Gastroesophageal sphincter (tissue), 3 donors: ENCODE data around the gene GALR3.

ENCODE experiments used
- EP300 ChIP-seq: sonication (generic); formaldehyde crosslinking; IDR thresholded peaks from one replicate; pipeline ENCODE4 v1.6.1; 2017; ENCODE audit warnings: antibody characterized with exemption, mild to moderate bottlenecking
- POLR2A ChIP-seq, 2 donors: fragments of 450-650 bp; IDR thresholded peaks; one replicate each; pipeline ENCODE4 v1.6.1; 2017; ENCODE audit warnings: antibody characterized with exemption in 2 of 2, mild to moderate bottlenecking in 2 of 2, moderate library complexity in 1 of 2
- TF ChIP-seq, protein P1 (sequence below), 4 experiments: fragments of 200-600 bp in 2 of 4; fragments of 450-650 bp in 2 of 4; sonication (generic) in 1 of 4; IDR thresholded peaks; one replicate each; pipeline ENCODE4 v1.5.1; 2017 to 2019; ENCODE audit warnings: antibody characterized with exemption in 4 of 4, mild to moderate bottlenecking in 2 of 4, moderate library complexity in 2 of 4

DNA sequence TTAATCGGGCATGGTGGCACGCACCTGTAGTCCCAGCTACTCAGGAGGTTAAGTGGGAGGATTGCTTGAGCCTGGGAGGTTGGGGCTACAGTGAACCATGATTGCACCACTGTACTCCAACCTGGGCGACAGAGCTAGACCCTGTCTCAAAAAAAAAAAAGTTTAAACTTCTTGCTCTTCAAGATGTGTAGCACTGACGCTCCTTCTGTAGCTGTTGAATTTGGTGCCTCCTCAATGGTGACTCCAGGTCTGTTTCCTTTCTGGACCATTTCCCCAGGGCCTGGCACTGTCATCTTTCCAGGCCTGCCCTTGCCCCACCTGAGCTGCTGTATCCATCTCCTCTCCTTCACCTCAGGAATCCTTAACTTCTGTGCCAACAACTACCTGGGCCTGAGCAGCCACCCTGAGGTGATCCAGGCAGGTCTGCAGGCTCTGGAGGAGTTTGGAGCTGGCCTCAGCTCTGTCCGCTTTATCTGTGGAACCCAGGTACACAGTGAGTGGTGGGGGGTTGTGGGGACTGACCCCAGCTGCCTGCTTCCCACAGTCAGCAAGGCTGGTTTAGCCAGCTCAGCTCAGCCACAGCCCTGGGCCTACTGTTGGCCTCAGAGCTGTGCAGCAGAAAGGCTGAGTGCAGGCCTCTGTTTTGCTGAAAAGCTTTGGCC is 13.4 kb upstream of the GALR3 start:
- TF ChIP-seq, protein P1, sequence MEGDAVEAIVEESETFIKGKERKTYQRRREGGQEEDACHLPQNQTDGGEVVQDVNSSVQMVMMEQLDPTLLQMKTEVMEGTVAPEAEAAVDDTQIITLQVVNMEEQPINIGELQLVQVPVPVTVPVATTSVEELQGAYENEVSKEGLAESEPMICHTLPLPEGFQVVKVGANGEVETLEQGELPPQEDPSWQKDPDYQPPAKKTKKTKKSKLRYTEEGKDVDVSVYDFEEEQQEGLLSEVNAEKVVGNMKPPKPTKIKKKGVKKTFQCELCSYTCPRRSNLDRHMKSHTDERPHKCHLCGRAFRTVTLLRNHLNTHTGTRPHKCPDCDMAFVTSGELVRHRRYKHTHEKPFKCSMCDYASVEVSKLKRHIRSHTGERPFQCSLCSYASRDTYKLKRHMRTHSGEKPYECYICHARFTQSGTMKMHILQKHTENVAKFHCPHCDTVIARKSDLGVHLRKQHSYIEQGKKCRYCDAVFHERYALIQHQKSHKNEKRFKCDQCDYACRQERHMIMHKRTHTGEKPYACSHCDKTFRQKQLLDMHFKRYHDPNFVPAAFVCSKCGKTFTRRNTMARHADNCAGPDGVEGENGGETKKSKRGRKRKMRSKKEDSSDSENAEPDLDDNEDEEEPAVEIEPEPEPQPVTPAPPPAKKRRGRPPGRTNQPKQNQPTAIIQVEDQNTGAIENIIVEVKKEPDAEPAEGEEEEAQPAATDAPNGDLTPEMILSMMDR (IDR thresholded peaks at IDR 0.05): no peak
- no peak for TF ChIP-seq POLR2A (IDR thresholded peaks at IDR 0.05)
- no peak for TF ChIP-seq EP300
